ENCODE results near the gene CDON.

- no peak for TF ChIP-seq CTCF (IDR thresholded peaks at IDR 0.05)
- no peak for TF ChIP-seq ZFX (IDR thresholded peaks at IDR 0.05; ENCODE audit: borderline replicate concordance)
Observed at GRCh38 chr11:126051117-126051516, 11.5 kb downstream of the CDON start.

Measured in 22Rv1 (cell line).